ENCODE measurements around the gene PDF. TPM values are rescaled to one million over a fixed set of nuclear protein-coding genes. Genes with fewer than 3 reads are reported as not detected.
A peak's percentile ranks its signal among the peaks of the same experiment; 100 is the strongest.

The PDF gene
- total and polyA plus RNA-seq, 2 of the 13 experiments (the other 11 are each of a cell fraction or from before 2014, with no cell fraction given): 12.4 to 48.8 TPM

DNA sequence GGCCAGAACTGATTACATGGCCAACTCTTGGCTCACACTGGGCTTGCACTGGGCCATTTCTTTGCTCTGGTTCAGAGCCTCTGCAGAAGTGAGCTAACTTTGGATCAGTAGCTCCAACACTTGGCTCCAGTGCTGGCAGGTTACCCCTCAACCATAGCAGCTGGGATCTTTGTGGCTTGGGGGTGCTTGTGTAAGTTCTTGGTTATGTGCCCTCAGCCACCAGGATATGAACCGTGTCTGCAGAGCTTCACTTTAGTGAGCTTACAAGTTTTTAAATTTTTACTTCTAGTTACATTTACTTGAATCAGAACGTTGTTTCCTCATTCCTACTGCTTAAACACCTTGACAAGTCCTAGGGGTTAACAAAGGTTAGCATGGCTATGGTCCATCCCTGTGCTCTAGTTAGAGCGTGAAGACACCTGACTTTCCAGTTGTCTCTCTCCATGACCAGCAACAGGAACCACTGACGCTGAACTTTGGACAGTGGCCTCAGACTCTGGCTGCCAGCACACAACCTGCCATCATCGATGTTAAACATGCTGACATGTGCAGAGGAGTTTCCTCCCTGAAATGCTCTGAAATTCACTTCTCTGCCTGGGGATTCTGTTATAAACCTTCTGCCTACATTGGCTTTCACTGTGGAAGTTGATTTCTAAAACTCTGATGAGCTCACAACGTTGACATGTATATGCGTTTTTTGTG is 4.1 kb downstream of the PDF start (continued):
- TF ChIP-seq, protein P1, sequence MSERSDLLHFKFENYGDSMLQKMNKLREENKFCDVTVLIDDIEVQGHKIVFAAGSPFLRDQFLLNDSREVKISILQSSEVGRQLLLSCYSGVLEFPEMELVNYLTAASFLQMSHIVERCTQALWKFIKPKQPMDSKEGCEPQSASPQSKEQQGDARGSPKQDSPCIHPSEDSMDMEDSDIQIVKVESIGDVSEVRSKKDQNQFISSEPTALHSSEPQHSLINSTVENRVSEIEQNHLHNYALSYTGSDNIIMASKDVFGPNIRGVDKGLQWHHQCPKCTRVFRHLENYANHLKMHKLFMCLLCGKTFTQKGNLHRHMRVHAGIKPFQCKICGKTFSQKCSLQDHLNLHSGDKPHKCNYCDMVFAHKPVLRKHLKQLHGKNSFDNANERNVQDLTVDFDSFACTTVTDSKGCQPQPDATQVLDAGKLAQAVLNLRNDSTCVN (CRISPR knock-in tag; IDR thresholded peaks at IDR 0.05; ENCODE audit: borderline replicate concordance): no peak
- TF ChIP-seq MATR3 (CRISPR knock-in tag; IDR thresholded peaks at IDR 0.05) (no peak), XRCC5 (optimal IDR thresholded peaks at IDR 0.05; ENCODE audit: low read length) (peak; percentile 77), ZNF510 (CRISPR knock-in tag; IDR thresholded peaks at IDR 0.05; ENCODE audit: low read depth) (no peak), ZNF777 (CRISPR knock-in tag; IDR thresholded peaks at IDR 0.05) (no peak), PCBP1 (IDR thresholded peaks at IDR 0.05; ENCODE audit: borderline replicate concordance, low read depth, low read length) (no peak), MED1 (CRISPR knock-in tag; IDR thresholded peaks at IDR 0.05) (peak; percentile 83), IKZF4 (CRISPR knock-in tag; IDR thresholded peaks at IDR 0.05; ENCODE audit: borderline replicate concordance, low read depth, not compliant biosample characterization) (no peak), ZNF580 (CRISPR knock-in tag; IDR thresholded peaks at IDR 0.05; ENCODE audit: borderline replicate concordance, low read depth) (peak; percentile 66; the same call in 1 of the 2 replicates), TP53 (CRISPR knock-in tag; conservative IDR thresholded peaks at IDR 0.05) (no peak), ZFY (CRISPR knock-in tag; IDR thresholded peaks at IDR 0.05) (peak; percentile 65; the same call in 1 of the 2 replicates), FOXJ3 (CRISPR knock-in tag; IDR thresholded peaks at IDR 0.05; ENCODE audit: borderline replicate concordance) (0 out of 2 replicates have a peak, but pooled peaks have one; percentile 58), ZSCAN31 (CRISPR knock-in tag; IDR thresholded peaks at IDR 0.05; ENCODE audit: low read depth) (0 out of 2 replicates have a peak, but pooled peaks have one; percentile 48), BORCS8-MEF2B (CRISPR knock-in tag; IDR thresholded peaks at IDR 0.05) (peak; percentile 75; the same call in 1 of the 2 replicates), ZNF749 (CRISPR knock-in tag; IDR thresholded peaks at IDR 0.05; ENCODE audit: borderline replicate concordance) (no peak), SIN3B (IDR thresholded peaks at IDR 0.05; ENCODE audit: low read length) (no peak), ZNF615 (CRISPR knock-in tag; IDR thresholded peaks at IDR 0.05; ENCODE audit: borderline replicate concordance) (no peak), ZNF496 (CRISPR knock-in tag; IDR thresholded peaks at IDR 0.05; ENCODE audit: insufficient replicate concordance) (no peak), ZMYM2 (CRISPR knock-in tag; IDR thresholded peaks at IDR 0.05) (peak; percentile 60; the same call in 1 of the 2 replicates), HOXD1 (CRISPR knock-in tag; IDR thresholded peaks at IDR 0.05) (no peak), ZNF878 (CRISPR knock-in tag; IDR thresholded peaks at IDR 0.05) (no peak), ZNF775 (CRISPR knock-in tag; IDR thresholded peaks at IDR 0.05; ENCODE audit: borderline replicate concordance) (no peak), SP1 (IDR thresholded peaks at IDR 0.05) (no peak), SP1 (CRISPR knock-in tag; IDR thresholded peaks at IDR 0.05) (no peak), ZNF841 (CRISPR knock-in tag; IDR thresholded peaks at IDR 0.05; ENCODE audit: borderline replicate concordance) (no peak), RCOR2 (CRISPR knock-in tag; IDR thresholded peaks at IDR 0.05) (peak; percentile 54; the same call in 1 of the 2 replicates)
- TF ChIP-seq, protein P2, sequence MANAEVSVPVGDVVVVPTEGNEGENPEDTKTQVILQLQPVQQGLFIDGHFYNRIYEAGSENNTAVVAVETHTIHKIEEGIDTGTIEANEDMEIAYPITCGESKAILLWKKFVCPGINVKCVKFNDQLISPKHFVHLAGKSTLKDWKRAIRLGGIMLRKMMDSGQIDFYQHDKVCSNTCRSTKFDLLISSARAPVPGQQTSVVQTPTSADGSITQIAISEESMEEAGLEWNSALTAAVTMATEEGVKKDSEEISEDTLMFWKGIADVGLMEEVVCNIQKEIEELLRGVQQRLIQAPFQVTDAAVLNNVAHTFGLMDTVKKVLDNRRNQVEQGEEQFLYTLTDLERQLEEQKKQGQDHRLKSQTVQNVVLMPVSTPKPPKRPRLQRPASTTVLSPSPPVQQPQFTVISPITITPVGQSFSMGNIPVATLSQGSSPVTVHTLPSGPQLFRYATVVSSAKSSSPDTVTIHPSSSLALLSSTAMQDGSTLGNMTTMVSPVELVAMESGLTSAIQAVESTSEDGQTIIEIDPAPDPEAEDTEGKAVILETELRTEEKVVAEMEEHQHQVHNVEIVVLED (CRISPR knock-in tag; IDR thresholded peaks at IDR 0.05; ENCODE audit: borderline replicate concordance): peak; percentile 44; the same call in 1 of the 2 replicates
